ENCODE results near the gene IQCB1. TPM values are rescaled to one million over a fixed set of nuclear protein-coding genes. Genes with fewer than 3 reads are reported as not detected.

IQCB1 gene
- total and polyA plus RNA-seq, 4 donors, result 2.8 to 14.0 (median 9.4) TPM

DNA sequence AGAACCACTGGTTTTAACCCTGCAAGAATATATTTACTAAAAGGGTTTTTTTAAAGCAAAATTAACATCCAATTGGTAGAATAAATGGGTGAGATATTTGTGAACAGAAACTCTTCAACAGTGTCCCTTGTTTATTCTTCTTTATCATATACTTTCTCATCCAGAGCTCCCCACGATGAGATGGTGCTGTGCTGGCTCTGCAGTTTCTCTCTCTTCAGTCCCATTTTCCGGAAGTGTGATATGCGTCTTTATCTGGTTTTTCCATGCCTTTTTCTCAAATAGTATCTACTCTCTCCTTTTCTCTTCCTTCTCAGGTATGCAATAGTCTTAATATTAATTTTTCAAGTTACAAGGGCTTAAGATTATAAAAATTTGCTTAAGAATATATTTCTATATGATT is 1.6 kb upstream of the IQCB1 start:
- Histone ChIP-seq H3K27ac (ENCODE audit: low read depth in 1 of 2, low read length in 2 of 2) (no peak overlapping the region), H3K4me1 (ENCODE audit: control insufficient read depth in 4 of 4, insufficient read depth in 4 of 4, low read length in 3 of 4) (peaks cover 0 to 16% (median 3%) of the 10 kb centered on the region in 4 donors), H3K36me3 (ENCODE audit: control insufficient read depth in 4 of 4, insufficient read depth in 3 of 4, low read depth in 1 of 4, low read length in 3 of 4) (peaks cover 0 to 5% (median 0%) of the 10 kb centered on the region in 4 donors), H3K9ac (ENCODE audit: low read depth in 1 of 2, low read length in 2 of 2) (no peak overlapping the region), H3K9me3 (ENCODE audit: control insufficient read depth in 4 of 4, low read length in 3 of 4) (no peaks in the 10 kb centered on the region), H3K4me3 (ENCODE audit: low read depth in 1 of 3, low read length in 3 of 3) (no peak overlapping the region), H3K27me3 (ENCODE audit: control insufficient read depth in 4 of 4, insufficient read depth in 4 of 4, low read length in 3 of 4) (no peaks in the 10 kb centered on the region)
- WGBS, result 85% methylated on average over 3 of the region's 3 CpGs
- TF ChIP-seq HNF4A (conservative IDR thresholded peaks at IDR 0.05) (no peak), RXRA (IDR thresholded peaks at IDR 0.05) (no peak), TAF1 (conservative IDR thresholded peaks at IDR 0.05) (no peak), YY1 (IDR thresholded peaks at IDR 0.05) (no peak), NR2F2 (IDR thresholded peaks at IDR 0.05) (no peak), GABPA (IDR thresholded peaks at IDR 0.05 in 1 of 2, conservative IDR thresholded peaks at IDR 0.05 in 1 of 2) (no peak), HNF4G (IDR thresholded peaks at IDR 0.05) (no peak), FOXA2 (IDR thresholded peaks at IDR 0.05) (no peak), FOXA1 (IDR thresholded peaks at IDR 0.05) (no peak), JUND (IDR thresholded peaks at IDR 0.05) (no peak), EGR1 (IDR thresholded peaks at IDR 0.05; ENCODE audit: low read depth in 2 of 2) (no peak), RAD21 (IDR thresholded peaks at IDR 0.05) (no peak), SP1 (IDR thresholded peaks at IDR 0.05) (no peak)
- TF ChIP-seq, protein P1, sequence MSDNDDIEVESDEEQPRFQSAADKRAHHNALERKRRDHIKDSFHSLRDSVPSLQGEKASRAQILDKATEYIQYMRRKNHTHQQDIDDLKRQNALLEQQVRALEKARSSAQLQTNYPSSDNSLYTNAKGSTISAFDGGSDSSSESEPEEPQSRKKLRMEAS (IDR thresholded peaks at IDR 0.05), result no peak
- TF ChIP-seq, protein P2, sequence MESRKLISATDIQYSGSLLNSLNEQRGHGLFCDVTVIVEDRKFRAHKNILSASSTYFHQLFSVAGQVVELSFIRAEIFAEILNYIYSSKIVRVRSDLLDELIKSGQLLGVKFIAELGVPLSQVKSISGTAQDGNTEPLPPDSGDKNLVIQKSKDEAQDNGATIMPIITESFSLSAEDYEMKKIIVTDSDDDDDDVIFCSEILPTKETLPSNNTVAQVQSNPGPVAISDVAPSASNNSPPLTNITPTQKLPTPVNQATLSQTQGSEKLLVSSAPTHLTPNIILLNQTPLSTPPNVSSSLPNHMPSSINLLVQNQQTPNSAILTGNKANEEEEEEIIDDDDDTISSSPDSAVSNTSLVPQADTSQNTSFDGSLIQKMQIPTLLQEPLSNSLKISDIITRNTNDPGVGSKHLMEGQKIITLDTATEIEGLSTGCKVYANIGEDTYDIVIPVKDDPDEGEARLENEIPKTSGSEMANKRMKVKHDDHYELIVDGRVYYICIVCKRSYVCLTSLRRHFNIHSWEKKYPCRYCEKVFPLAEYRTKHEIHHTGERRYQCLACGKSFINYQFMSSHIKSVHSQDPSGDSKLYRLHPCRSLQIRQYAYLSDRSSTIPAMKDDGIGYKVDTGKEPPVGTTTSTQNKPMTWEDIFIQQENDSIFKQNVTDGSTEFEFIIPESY (IDR thresholded peaks at IDR 0.05), result no peak
- TF ChIP-seq, protein P3, sequence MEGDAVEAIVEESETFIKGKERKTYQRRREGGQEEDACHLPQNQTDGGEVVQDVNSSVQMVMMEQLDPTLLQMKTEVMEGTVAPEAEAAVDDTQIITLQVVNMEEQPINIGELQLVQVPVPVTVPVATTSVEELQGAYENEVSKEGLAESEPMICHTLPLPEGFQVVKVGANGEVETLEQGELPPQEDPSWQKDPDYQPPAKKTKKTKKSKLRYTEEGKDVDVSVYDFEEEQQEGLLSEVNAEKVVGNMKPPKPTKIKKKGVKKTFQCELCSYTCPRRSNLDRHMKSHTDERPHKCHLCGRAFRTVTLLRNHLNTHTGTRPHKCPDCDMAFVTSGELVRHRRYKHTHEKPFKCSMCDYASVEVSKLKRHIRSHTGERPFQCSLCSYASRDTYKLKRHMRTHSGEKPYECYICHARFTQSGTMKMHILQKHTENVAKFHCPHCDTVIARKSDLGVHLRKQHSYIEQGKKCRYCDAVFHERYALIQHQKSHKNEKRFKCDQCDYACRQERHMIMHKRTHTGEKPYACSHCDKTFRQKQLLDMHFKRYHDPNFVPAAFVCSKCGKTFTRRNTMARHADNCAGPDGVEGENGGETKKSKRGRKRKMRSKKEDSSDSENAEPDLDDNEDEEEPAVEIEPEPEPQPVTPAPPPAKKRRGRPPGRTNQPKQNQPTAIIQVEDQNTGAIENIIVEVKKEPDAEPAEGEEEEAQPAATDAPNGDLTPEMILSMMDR (IDR thresholded peaks at IDR 0.05; ENCODE audit: low read depth, low read length, missing input control), result no peak
- no peak for DNase-seq (ENCODE audit: low spot score)

DNA sequence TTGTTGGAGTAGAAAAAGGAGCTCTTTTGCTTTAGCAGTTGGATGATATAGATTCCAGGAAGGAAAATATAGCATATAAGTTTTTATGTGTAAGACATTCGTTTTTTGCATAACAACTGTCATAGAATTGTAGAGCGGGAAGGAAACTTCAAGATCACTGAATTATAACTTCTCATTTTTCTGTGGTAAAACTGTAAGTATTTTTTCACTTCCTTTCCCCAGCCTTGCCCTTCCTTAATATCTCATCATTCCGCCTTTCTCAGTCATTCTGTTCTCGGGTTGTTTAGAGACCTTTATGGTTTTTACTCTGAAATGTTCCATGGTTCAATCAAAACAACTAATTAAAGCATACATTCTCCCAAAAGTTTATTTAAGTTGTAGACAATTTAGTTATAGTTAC is 1.2 kb upstream of the IQCB1 start:
- no peak overlapping the region for H3K4me3 ChIP-seq (ENCODE audit: low read depth in 1 of 3, low read length in 3 of 3)
- no peak for TF ChIP-seq HNF4G (IDR thresholded peaks at IDR 0.05)
- TF ChIP-seq, protein P4, sequence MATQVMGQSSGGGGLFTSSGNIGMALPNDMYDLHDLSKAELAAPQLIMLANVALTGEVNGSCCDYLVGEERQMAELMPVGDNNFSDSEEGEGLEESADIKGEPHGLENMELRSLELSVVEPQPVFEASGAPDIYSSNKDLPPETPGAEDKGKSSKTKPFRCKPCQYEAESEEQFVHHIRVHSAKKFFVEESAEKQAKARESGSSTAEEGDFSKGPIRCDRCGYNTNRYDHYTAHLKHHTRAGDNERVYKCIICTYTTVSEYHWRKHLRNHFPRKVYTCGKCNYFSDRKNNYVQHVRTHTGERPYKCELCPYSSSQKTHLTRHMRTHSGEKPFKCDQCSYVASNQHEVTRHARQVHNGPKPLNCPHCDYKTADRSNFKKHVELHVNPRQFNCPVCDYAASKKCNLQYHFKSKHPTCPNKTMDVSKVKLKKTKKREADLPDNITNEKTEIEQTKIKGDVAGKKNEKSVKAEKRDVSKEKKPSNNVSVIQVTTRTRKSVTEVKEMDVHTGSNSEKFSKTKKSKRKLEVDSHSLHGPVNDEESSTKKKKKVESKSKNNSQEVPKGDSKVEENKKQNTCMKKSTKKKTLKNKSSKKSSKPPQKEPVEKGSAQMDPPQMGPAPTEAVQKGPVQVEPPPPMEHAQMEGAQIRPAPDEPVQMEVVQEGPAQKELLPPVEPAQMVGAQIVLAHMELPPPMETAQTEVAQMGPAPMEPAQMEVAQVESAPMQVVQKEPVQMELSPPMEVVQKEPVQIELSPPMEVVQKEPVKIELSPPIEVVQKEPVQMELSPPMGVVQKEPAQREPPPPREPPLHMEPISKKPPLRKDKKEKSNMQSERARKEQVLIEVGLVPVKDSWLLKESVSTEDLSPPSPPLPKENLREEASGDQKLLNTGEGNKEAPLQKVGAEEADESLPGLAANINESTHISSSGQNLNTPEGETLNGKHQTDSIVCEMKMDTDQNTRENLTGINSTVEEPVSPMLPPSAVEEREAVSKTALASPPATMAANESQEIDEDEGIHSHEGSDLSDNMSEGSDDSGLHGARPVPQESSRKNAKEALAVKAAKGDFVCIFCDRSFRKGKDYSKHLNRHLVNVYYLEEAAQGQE (IDR thresholded peaks at IDR 0.05), result no peak
- TF ChIP-seq HNF4A (conservative IDR thresholded peaks at IDR 0.05), result no peak
- no peak for TF ChIP-seq RXRA (IDR thresholded peaks at IDR 0.05)
- TF ChIP-seq GABPA (IDR thresholded peaks at IDR 0.05 in 1 of 2, conservative IDR thresholded peaks at IDR 0.05 in 1 of 2), result no peak
- TF ChIP-seq, protein P5, sequence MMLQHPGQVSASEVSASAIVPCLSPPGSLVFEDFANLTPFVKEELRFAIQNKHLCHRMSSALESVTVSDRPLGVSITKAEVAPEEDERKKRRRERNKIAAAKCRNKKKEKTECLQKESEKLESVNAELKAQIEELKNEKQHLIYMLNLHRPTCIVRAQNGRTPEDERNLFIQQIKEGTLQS (IDR thresholded peaks at IDR 0.05), result no peak
- WGBS, result 71% methylated on average over 4 of the region's 4 CpGs
- DNase-seq (ENCODE audit: low spot score), result no peak
- H3K27ac ChIP-seq (ENCODE audit: low read depth in 1 of 2, low read length in 2 of 2), result no peak overlapping the region
- peaks cover 0 to 16% (median 3%) of the 10 kb centered on the region in 4 donors for H3K4me1 ChIP-seq (ENCODE audit: control insufficient read depth in 4 of 4, insufficient read depth in 4 of 4, low read length in 3 of 4)
- peak overlapping the region in 1 of 2 donors; percentile 70 for H3K9ac ChIP-seq (ENCODE audit: low read depth in 1 of 2, low read length in 2 of 2)
- peaks cover 0 to 5% (median 0%) of the 10 kb centered on the region in 4 donors for H3K36me3 ChIP-seq (ENCODE audit: control insufficient read depth in 4 of 4, insufficient read depth in 3 of 4, low read depth in 1 of 4, low read length in 3 of 4)
- no peaks in the 10 kb centered on the region for H3K9me3 ChIP-seq (ENCODE audit: control insufficient read depth in 4 of 4, low read length in 3 of 4)
- no peaks in the 10 kb centered on the region for H3K27me3 ChIP-seq (ENCODE audit: control insufficient read depth in 4 of 4, insufficient read depth in 4 of 4, low read length in 3 of 4)
